Activated CD4-positive, alpha-beta T cell treated with anti-CD3 and anti-CD28 coated beads for 24 hours (primary cell): ENCODE measurements around the gene WDR4.
"Not testable (repeated sequence)": the region's sequence is repeated elsewhere in the genome, so short reads cannot be mapped to it uniquely, and the experiment has no call there.

Experiments used
- DNase-seq, 2 donors: peaks; one replicate each; pipeline ENCODE4 v3.0.0-alpha.2; 2020; ENCODE audit warnings: low read depth in 2 of 2

WDR4 gene

GRCh38 chr21:42880352-42880751 is 1.0 kb upstream of the WDR4 start:
- DNase-seq: no peak

- DNase-seq: no peak
Observed at GRCh38 chr21:42878678-42878992, 704 bp downstream of the WDR4 start.

GRCh38 chr21:42875811-42876210 is 3.5 kb downstream of the WDR4 start:
- DNase-seq: not testable (repeated sequence)

- no peak for DNase-seq
Observed at GRCh38 chr21:42873096-42873495, 6.2 kb downstream of the WDR4 start.

- no peak for DNase-seq
Observed at GRCh38 chr21:42868196-42868595, 11.1 kb downstream of the WDR4 start.

GRCh38 chr21:42865776-42866160 is 13.6 kb downstream of the WDR4 start:
- DNase-seq: no peak

- DNase-seq: no peak
Observed at GRCh38 chr21:42864815-42865775, 14.2 kb downstream of the WDR4 start.

- no peak for DNase-seq
Observed at GRCh38 chr21:42864286-42864685, 15.1 kb downstream of the WDR4 start.

- no peak for DNase-seq
Observed at GRCh38 chr21:42863504-42863870, 15.9 kb downstream of the WDR4 start.

GRCh38 chr21:42862774-42863503 is 16.4 kb downstream of the WDR4 start:
- no peak for DNase-seq

GRCh38 chr21:42861848-42862400 is 17.4 kb downstream of the WDR4 start:
- no peak for DNase-seq

GRCh38 chr21:42861311-42861847 is 18.0 kb downstream of the WDR4 start:
- DNase-seq: no peak

- DNase-seq: no peak
Observed at GRCh38 chr21:42860345-42860744, 19.0 kb downstream of the WDR4 start.

GRCh38 chr21:42859891-42860230 is 19.5 kb downstream of the WDR4 start:
- no peak for DNase-seq

- DNase-seq: no peak
Observed at GRCh38 chr21:42858957-42859890, 20.1 kb downstream of the WDR4 start.

GRCh38 chr21:42858185-42858847 is 21.0 kb downstream of the WDR4 start:
- no peak for DNase-seq

- no peak for DNase-seq
Observed at GRCh38 chr21:42857216-42857615, 22.1 kb downstream of the WDR4 start.

- DNase-seq: no peak
Observed at GRCh38 chr21:42855937-42856335, 23.4 kb downstream of the WDR4 start.

- no peak for DNase-seq
Observed at GRCh38 chr21:42855171-42855936, 24.0 kb downstream of the WDR4 start.
